ENCODE measurements around the gene LRP10.
"Not testable (repeated sequence)": the region's sequence is repeated elsewhere in the genome, so short reads cannot be mapped to it uniquely, and the experiment has no call there.

LRP10 gene

GRCh38 chr14:22843123-22843925 lies 28.2 kb upstream of the LRP10 start:
- no peak for DNase-seq (ENCODE audit: low read depth)

GRCh38 chr14:22844221-22845102 lies 27.1 kb upstream of the LRP10 start:
- no peak for DNase-seq (ENCODE audit: low read depth)

- no peak for DNase-seq (ENCODE audit: low read depth)
These were observed 26.5 kb upstream of the LRP10 start for GRCh38 chr14:22845103-22845394.

- DNase-seq (ENCODE audit: low read depth) = no peak
These were observed 25.5 kb upstream of the LRP10 start for GRCh38 chr14:22845821-22846625.

GRCh38 chr14:22846811-22847307 lies 24.7 kb upstream of the LRP10 start:
- DNase-seq (ENCODE audit: low read depth) = no peak

GRCh38 chr14:22847661-22848341 lies 23.7 kb upstream of the LRP10 start:
- DNase-seq (ENCODE audit: low read depth) = no peak

- no peak for DNase-seq (ENCODE audit: low read depth)
These were observed 23.0 kb upstream of the LRP10 start for GRCh38 chr14:22848351-22849164.

- DNase-seq (ENCODE audit: low read depth) = no peak
These were observed 22.2 kb upstream of the LRP10 start for GRCh38 chr14:22849212-22849819.

- DNase-seq (ENCODE audit: low read depth) = no peak
These were observed 20.4 kb upstream of the LRP10 start for GRCh38 chr14:22850944-22851764.

- DNase-seq (ENCODE audit: low read depth) = not testable (repeated sequence)
These were observed 19.4 kb upstream of the LRP10 start for GRCh38 chr14:22852178-22852577.

- no peak for DNase-seq (ENCODE audit: low read depth)
These were observed 19.0 kb upstream of the LRP10 start for GRCh38 chr14:22852599-22852939.

GRCh38 chr14:22852940-22853767 lies 18.4 kb upstream of the LRP10 start:
- peak; percentile 85 for DNase-seq (ENCODE audit: low read depth)

GRCh38 chr14:22854296-22854695 lies 17.2 kb upstream of the LRP10 start:
- DNase-seq (ENCODE audit: low read depth) = not testable (repeated sequence)

GRCh38 chr14:22854963-22855724 lies 16.4 kb upstream of the LRP10 start:
- no peak for DNase-seq (ENCODE audit: low read depth)

- DNase-seq (ENCODE audit: low read depth) = no peak
These were observed 15.1 kb upstream of the LRP10 start for GRCh38 chr14:22856428-22856827.

GRCh38 chr14:22860377-22860776 lies 11.2 kb upstream of the LRP10 start:
- DNase-seq (ENCODE audit: low read depth) = not testable (repeated sequence)

GRCh38 chr14:22861651-22862050 lies 9.9 kb upstream of the LRP10 start:
- no peak for DNase-seq (ENCODE audit: low read depth)

GRCh38 chr14:22864979-22865378 lies 6.6 kb upstream of the LRP10 start:
- DNase-seq (ENCODE audit: low read depth) = no peak
